ENCODE results near the gene OBP2A. TPM values are rescaled to one million over a fixed set of nuclear protein-coding genes. Genes with fewer than 3 reads are reported as not detected.

Gene OBP2A
- total and polyA plus RNA-seq, 2 of the 8 experiments (the other 6 are each of a cell fraction or from before 2014, with no cell fraction given), result not detected

DNA sequence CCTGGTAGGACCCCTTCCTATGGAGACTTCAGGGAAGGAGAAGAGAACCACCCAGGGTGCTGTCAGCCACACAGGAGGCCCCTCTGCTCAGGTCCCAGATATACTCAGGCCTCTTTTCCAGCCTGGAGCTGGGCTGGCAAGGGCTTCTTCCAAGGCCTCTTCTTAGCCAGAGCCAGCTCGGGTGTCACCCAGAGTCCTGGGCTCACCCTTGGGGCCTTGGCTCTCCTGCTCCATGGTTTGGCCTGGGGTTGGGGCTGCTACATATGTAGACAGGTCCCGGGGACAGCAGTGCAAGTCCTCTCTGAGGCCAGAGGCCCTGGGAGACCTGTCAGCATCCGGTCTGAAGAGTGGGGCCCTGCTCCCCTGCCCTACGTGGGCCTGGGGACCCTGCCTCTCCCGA lies 38.4 kb downstream of the OBP2A start:
- Histone ChIP-seq H3K18ac (ENCODE audit: extremely low read depth, low read length) (no peak overlapping the region), H3K79me1 (ENCODE audit: low read depth, low read length) (no peaks in the 10 kb centered on the region), H3K56ac (replicated peaks; ENCODE audit: insufficient read length, low read depth, low read length) (no peak overlapping the region), H4K91ac (replicated peaks; ENCODE audit: insufficient read length, low read length) (no peak overlapping the region), H4K5ac (ENCODE audit: insufficient read length, low read depth, low read length) (no peak overlapping the region), H4K8ac (ENCODE audit: extremely low read depth, insufficient read depth, low read length) (no peak overlapping the region), H4K20me1 (replicated peaks in 1 of 2; ENCODE audit: control insufficient read depth in 1 of 2, insufficient read depth in 2 of 2, low read length in 2 of 2) (no peaks in the 10 kb centered on the region), H3K9me3 (ENCODE audit: insufficient read depth in 2 of 2, low read depth in 1 of 2, low read length in 1 of 2) (peaks cover 2 to 3% of the 10 kb centered on the region in 2 experiments; a peak in 1 of 4 replicates), H2BK5ac (ENCODE audit: low read depth, low read length) (no peak overlapping the region), H2AFZ (ENCODE audit: low read length) (no peak overlapping the region), H3K27ac (ENCODE audit: low read depth, low read length) (no peak overlapping the region), H3K79me2 (ENCODE audit: control insufficient read depth in 1 of 2, insufficient read depth in 2 of 2, low read length in 2 of 2) (no peaks in the 10 kb centered on the region), H3K27me3 (replicated peaks in 1 of 4; ENCODE audit: control insufficient read depth in 3 of 4, extremely low read depth in 1 of 4, insufficient read depth in 3 of 4, low read length in 3 of 4) (no peaks in the 10 kb centered on the region), H2AK5ac (ENCODE audit: low read depth, low read length) (no peak overlapping the region), H3K4me2 (ENCODE audit: insufficient read depth in 1 of 2, low read depth in 2 of 2, low read length in 2 of 2) (no peak overlapping the region), H3K4ac (replicated peaks; ENCODE audit: insufficient read length, low read depth, low read length) (no peak overlapping the region), H3K4me3 (ENCODE audit: extremely low read depth in 1 of 4, insufficient read depth in 2 of 4, low read depth in 3 of 4, low read length in 4 of 4) (no peak overlapping the region), H2BK15ac (ENCODE audit: low read length) (no peak overlapping the region), H3K36me3 (ENCODE audit: control insufficient read depth in 2 of 4, insufficient read depth in 4 of 4, low read length in 3 of 4) (no peaks in the 10 kb centered on the region), H3K4me1 (replicated peaks in 1 of 4; ENCODE audit: control insufficient read depth in 3 of 4, insufficient read depth in 4 of 4, low read length in 3 of 4) (no peaks in the 10 kb centered on the region; a peak in 1 of 7 replicates), H2BK12ac (ENCODE audit: low read depth, low read length) (no peak overlapping the region), H3K23ac (ENCODE audit: insufficient read length) (no peak overlapping the region), H2BK120ac (replicated peaks; ENCODE audit: low read depth, low read length) (no peak overlapping the region), H3K9ac (replicated peaks in 1 of 4; ENCODE audit: extremely low read depth in 1 of 4, low read depth in 3 of 4, low read length in 3 of 4) (no peak overlapping the region), H3K23me2 (ENCODE audit: low read depth, low read length) (peaks cover 4% of the 10 kb centered on the region; the same call in 1 of the 2 replicates), H2BK20ac (ENCODE audit: low read length) (no peak overlapping the region), H3K14ac (ENCODE audit: insufficient read length) (no peak overlapping the region)
- no peak for FAIRE-seq
- DNase-seq (ENCODE audit: low read depth in 1 of 2, low spot score in 2 of 2), result no peak
- ChIA-PET CTCF (ENCODE audit: partially characterized antibody) (no interaction called here), POLR2A (ENCODE audit: partially characterized antibody) (no interaction called here)
- TF ChIP-seq POLR2AphosphoS5 (IDR thresholded peaks at IDR 0.05; ENCODE audit: low read depth, low read length), result no peak
- WGBS, 2 experiments (ENCODE audit: extremely low coverage in 1 of 2, insufficient coverage in 1 of 2, insufficient read length in 1 of 2, insufficient replicate concordance in 2 of 2, low coverage in 1 of 2, low lambda C conversion rate in 2 of 2, missing lambda C conversion rate in 1 of 2), result 89% methylated on average over 5 of the region's 5 CpGs; no CpG with 5 or more reads in 1 of the 2 experiments

Measured in H1 (cell line).